Glutamatergic neuron (in vitro differentiated cells): ENCODE results near the gene RFX8. TPM values are rescaled to one million over a fixed set of nuclear protein-coding genes. Genes with fewer than 3 reads are reported as not detected.

ENCODE experiments used
- DNase-seq: peaks from one replicate; pipeline ENCODE4 v3.0.0; 2022
- H3K27ac Mint-ChIP-seq: one replicate; pipeline ENCODE4 v1.8.0; 2020; ENCODE audit warnings: mild to moderate bottlenecking, mixed read lengths, inconsistent platforms; ENCODE audit not compliant: unreplicated experiment
- H3K27me3 Mint-ChIP-seq: one replicate; pipeline ENCODE4 v1.8.0; 2020; ENCODE audit warnings: mild to moderate bottlenecking, moderate library complexity, mixed read lengths, inconsistent platforms; ENCODE audit not compliant: unreplicated experiment
- H3K36me3 Mint-ChIP-seq: one replicate; pipeline ENCODE4 v1.8.0; 2020; ENCODE audit warnings: mild to moderate bottlenecking, mixed read lengths, inconsistent platforms; ENCODE audit not compliant: unreplicated experiment
- H3K4me1 Mint-ChIP-seq: one replicate; pipeline ENCODE4 v1.8.0; 2020; ENCODE audit warnings: mild to moderate bottlenecking, low read depth, mixed read lengths, inconsistent platforms; ENCODE audit not compliant: unreplicated experiment
- H3K4me3 Mint-ChIP-seq: one replicate; pipeline ENCODE4 v1.8.0; 2020; ENCODE audit warnings: mild to moderate bottlenecking, mixed read lengths, inconsistent platforms; ENCODE audit not compliant: unreplicated experiment
- H3K9me3 Mint-ChIP-seq: one replicate; pipeline ENCODE4 v1.8.0; 2020; ENCODE audit warnings: mild to moderate bottlenecking, moderate library complexity, mixed read lengths, inconsistent platforms; ENCODE audit not compliant: unreplicated experiment
- total RNA-seq: library from RNA; stranded (reverse); fragmentation: NEBNext Ultra II Directional; extraction: Animal tissue kit (Norgen Biotek cat#: 25700); gene quantifications from one replicate; pipeline ENCODE4 v1.2.1, GENCODE V29; 2021; ENCODE audit not compliant: unreplicated experiment
- TF ChIP-seq, protein P1 (sequence below): fragments of 200-600 bp; sonication (generic); IDR thresholded peaks from one replicate; pipeline ENCODE4 v1.5.0; 2021; ENCODE audit not compliant: partially characterized antibody, unreplicated experiment

RFX8 gene
- total RNA-seq, 1 donor from 2014 or later = 1.0 TPM

DNA sequence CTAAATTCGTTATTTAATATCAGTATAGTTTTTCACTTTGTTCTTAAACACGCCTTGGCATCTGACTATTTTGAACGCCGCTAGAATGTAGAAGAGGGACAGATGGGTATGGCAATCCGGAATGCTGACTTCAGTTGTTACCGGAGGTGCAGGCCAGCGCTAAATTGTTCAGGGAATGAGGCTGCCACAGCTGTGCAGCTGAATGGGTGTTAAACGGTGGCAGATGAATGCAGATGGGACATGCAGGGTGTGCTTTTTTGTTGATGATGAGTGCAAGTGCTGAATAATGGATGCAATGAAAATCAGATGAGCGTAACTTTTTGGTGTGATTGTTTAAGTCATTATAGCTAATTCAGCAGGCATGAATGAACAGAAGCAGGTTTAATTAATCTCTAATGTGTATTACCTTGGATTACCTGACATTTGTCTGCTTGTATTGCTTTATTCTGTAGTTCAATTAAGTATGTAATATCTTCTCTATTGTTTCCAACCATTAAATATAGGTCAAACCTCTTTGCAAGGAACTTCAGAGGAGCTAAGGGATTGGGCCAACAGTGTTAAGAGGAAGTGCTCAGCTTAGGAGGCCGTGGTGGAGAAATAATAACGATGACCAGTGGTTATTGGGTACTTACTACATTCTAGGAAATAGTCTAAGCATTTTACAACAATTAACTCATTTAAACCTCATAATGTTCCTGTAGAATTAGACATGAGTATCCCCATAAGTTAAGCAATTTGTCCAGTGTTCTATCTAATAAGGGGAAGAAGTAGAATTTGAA lies 75.7 kb downstream of the RFX8 start:
- Mint-ChIP-seq H3K4me1 (peaks cover 34% of the 10 kb centered on the region), H3K4me3 (peak overlapping the region; percentile 67), H3K9me3 (peaks cover 10% of the 10 kb centered on the region), H3K27me3 (peaks cover 7% of the 10 kb centered on the region), H3K27ac (peak overlapping the region; percentile 84), H3K36me3 (no peaks in the 10 kb centered on the region)
- peak; percentile 67 for DNase-seq
- TF ChIP-seq, protein P1, sequence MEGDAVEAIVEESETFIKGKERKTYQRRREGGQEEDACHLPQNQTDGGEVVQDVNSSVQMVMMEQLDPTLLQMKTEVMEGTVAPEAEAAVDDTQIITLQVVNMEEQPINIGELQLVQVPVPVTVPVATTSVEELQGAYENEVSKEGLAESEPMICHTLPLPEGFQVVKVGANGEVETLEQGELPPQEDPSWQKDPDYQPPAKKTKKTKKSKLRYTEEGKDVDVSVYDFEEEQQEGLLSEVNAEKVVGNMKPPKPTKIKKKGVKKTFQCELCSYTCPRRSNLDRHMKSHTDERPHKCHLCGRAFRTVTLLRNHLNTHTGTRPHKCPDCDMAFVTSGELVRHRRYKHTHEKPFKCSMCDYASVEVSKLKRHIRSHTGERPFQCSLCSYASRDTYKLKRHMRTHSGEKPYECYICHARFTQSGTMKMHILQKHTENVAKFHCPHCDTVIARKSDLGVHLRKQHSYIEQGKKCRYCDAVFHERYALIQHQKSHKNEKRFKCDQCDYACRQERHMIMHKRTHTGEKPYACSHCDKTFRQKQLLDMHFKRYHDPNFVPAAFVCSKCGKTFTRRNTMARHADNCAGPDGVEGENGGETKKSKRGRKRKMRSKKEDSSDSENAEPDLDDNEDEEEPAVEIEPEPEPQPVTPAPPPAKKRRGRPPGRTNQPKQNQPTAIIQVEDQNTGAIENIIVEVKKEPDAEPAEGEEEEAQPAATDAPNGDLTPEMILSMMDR = no peak

DNA sequence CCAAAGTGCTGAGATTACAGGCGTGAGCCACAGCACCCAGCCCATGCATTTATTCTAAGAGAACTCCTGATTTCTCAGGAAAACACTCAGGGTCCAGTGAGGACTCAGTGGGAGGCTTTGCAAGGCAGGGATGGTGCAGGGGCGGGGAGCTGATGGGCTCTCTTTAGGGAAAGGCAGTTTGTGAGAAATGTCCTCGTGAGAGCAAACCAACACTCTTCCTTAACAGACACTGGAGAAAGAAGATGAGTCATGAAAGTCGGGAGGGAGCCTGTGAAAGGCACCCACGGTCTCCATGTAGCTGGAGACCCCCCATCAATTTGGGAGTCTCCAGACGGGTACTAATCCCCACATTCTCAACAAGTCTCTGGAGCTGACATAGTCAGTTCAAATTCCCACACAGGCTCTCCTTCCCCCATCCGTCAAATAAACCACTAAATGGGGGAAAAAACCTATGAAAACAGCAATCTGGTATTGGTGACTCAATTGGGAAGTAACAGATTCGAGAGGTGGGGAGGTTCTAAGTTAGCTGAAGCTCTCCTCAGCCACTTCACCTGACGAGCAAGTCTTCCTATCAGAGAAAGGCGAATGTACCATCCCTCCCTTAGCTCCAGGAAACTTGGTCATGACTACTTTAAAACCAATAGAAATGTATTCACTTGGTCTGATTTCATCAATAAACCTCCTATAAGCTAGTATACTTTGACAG lies 76.6 kb downstream of the RFX8 start:
- H3K27me3 Mint-ChIP-seq = peaks cover 7% of the 10 kb centered on the region
- TF ChIP-seq, protein P1 = no peak
- H3K4me3 Mint-ChIP-seq = no peak overlapping the region
- H3K27ac Mint-ChIP-seq = no peak overlapping the region
- H3K4me1 Mint-ChIP-seq = peaks cover 34% of the 10 kb centered on the region
- H3K9me3 Mint-ChIP-seq = peaks cover 10% of the 10 kb centered on the region
- no peak for DNase-seq
- no peaks in the 10 kb centered on the region for H3K36me3 Mint-ChIP-seq

DNA sequence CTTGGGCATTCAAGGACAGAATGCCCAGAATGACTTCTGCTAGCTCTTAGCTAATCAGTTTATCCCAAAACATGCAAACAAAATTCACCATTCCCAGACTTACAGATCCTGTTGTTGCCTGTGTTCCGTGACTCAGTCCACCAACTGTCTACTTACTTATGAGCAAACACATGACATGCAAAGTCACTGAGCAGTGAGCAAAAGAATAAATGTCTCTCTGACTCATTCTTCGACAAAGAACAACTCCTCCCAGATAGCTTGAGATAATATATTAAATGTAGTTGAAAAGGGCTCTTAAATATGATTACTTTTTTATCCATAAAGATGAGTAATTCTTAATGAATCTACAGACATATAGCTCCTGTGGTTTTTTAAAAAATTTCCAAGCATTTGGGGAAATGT lies 78.6 kb downstream of the RFX8 start:
- no peak for DNase-seq
- H3K4me1 Mint-ChIP-seq = peaks cover 34% of the 10 kb centered on the region
- H3K36me3 Mint-ChIP-seq = no peaks in the 10 kb centered on the region
- H3K27me3 Mint-ChIP-seq = peaks cover 6% of the 10 kb centered on the region
- H3K9me3 Mint-ChIP-seq = peaks cover 8% of the 10 kb centered on the region
- no peak overlapping the region for H3K27ac Mint-ChIP-seq
- TF ChIP-seq, protein P1 = no peak
- no peak overlapping the region for H3K4me3 Mint-ChIP-seq

DNA sequence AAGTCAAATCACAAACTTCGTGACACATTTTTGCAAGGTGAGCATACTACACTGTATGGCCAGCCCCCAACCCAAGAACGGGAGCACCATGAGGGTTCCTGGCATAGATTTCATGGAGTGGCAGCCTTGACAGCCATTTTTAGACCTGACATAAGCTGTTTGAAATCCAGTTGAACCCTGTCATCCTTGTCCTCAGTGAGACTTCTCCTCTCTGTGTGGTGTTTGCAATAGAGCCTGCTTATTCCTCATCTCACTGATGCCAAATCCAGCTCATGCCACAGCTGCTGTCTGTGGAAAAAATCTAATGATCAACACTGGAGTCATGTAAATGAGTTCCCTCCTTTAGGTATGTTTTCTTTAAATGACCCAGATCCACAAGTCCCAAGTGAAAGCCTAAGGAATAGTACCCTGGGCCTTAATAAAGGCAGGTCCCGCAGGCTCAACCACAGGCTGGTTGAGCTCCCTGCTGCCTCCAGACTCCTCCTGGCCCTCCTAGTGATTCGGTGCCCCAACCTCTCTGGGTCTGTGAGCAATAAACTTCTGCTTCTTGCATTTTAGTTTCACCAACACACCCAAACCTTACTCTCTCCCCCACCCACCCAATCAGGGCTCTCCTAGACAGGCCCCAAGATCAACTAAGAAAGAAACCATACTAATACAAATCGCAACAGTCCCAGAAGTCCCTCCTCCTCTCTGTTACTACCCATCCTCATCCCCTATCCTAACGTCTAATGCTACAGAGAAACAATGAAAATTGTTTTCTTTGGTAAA lies 79.2 kb downstream of the RFX8 start:
- Mint-ChIP-seq H3K27ac (no peak overlapping the region), H3K9me3 (peaks cover 8% of the 10 kb centered on the region), H3K4me3 (no peak overlapping the region)

More for the DNA sequence above, 79.2 kb downstream of the RFX8 start:
- Mint-ChIP-seq H3K4me1 (peaks cover 34% of the 10 kb centered on the region), H3K36me3 (no peaks in the 10 kb centered on the region), H3K27me3 (peaks cover 6% of the 10 kb centered on the region)
- TF ChIP-seq, protein P1 = no peak
- no peak for DNase-seq
